ENCODE results near the gene LCN9. TPM values are rescaled to one million over a fixed set of nuclear protein-coding genes. Genes with fewer than 3 reads are reported as not detected.
A peak's percentile ranks its signal among the peaks of the same experiment; 100 is the strongest.

Gene LCN9, protein sequence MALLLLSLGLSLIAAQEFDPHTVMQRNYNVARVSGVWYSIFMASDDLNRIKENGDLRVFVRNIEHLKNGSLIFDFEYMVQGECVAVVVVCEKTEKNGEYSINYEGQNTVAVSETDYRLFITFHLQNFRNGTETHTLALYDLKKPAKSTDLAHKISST
- not detected for total RNA-seq
- polyA plus RNA-seq (ENCODE audit: insufficient read depth, low read depth, low replicate concordance) = not detected
- long read RNA-seq, donor 1 = 0 reads
- long read RNA-seq, donor 2 = 0 reads
- long read RNA-seq, donor 3 = 0 reads
- long read RNA-seq, donor 4 = 0 reads
- long read RNA-seq, donor 5 = 0 reads
- long read RNA-seq, donor 6 = 0 reads
- long read RNA-seq, donor 7 = 0 reads
- long read RNA-seq, donor 8 = 0 reads
- long read RNA-seq, donor 9 = 0 reads
- long read RNA-seq, donor 10 = 0 reads

DNA sequence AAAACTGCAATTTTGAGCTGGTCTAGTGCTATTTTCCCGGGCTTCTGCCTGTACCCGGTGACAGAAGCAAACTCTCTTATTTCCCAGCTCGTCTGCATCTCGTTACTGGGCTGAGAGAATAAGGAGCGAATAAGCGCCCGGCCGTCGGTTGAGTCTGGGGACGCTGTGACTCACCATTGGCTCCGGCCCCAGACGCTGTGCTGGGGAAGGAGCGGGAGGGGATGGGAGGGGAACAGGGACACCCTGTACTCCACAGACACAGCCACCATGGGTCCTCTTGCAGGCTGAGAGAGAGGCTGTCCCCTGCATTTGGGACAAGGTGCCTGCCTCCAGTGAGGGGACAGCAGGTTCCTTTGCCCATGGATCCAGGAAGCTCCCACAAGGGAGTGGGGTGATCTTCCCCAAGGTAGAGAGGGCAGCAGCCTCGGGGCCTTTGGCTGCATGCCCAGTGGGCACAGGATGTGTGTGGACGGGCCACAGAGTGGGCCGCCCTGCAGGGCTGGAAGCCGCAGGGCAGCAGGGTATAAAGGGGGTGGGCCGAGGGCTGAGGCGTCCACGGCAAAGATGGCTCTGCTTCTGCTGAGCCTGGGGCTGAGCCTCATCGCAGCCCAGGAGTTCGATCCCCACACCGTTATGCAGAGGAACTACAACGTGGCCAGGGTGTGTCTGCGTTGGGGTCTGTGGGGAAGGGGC is at the start of gene LCN9:
Gene LCN9, plus strand, starts transcription at position 552 of the 693 bp plus-strand sequence. Its CDS starts 13 bp downstream, at position 565.
- intact Hi-C loops (cut with DNase I) = no loop called here
- H3K4me1 ChIP-seq (ENCODE audit: control insufficient read depth in 2 of 3, insufficient read depth in 2 of 3, low read depth in 1 of 3, low read length in 3 of 3) = no peaks in the 10 kb centered on the region
- H3K9ac ChIP-seq (ENCODE audit: low read length in 3 of 3) = no peak within 1 kb of the TSS
- no peaks in the 10 kb centered on the region for H3K36me3 ChIP-seq (ENCODE audit: control insufficient read depth in 2 of 3, insufficient read depth in 3 of 3, low read length in 3 of 3)
- FAIRE-seq (no peak), DNase-seq (peak in 2 of 5 donors; percentile 38 to 53)
- no peaks in the 10 kb centered on the region for H3K9me3 ChIP-seq (ENCODE audit: control insufficient read depth in 2 of 3, insufficient read depth in 1 of 3, low read length in 3 of 3)
- no peak within 1 kb of the TSS for H3K4me3 ChIP-seq (ENCODE audit: low read length in 3 of 3)
- no peaks in the 10 kb centered on the region for H3K27me3 ChIP-seq (ENCODE audit: control insufficient read depth, insufficient read depth, low read length)
- TF ChIP-seq, protein P1, sequence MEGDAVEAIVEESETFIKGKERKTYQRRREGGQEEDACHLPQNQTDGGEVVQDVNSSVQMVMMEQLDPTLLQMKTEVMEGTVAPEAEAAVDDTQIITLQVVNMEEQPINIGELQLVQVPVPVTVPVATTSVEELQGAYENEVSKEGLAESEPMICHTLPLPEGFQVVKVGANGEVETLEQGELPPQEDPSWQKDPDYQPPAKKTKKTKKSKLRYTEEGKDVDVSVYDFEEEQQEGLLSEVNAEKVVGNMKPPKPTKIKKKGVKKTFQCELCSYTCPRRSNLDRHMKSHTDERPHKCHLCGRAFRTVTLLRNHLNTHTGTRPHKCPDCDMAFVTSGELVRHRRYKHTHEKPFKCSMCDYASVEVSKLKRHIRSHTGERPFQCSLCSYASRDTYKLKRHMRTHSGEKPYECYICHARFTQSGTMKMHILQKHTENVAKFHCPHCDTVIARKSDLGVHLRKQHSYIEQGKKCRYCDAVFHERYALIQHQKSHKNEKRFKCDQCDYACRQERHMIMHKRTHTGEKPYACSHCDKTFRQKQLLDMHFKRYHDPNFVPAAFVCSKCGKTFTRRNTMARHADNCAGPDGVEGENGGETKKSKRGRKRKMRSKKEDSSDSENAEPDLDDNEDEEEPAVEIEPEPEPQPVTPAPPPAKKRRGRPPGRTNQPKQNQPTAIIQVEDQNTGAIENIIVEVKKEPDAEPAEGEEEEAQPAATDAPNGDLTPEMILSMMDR (IDR thresholded peaks at IDR 0.05; ENCODE audit: borderline replicate concordance, extremely low read depth, insufficient read depth) = no peak
- H3K27ac ChIP-seq (ENCODE audit: low read depth in 2 of 2, low read length in 2 of 2) = no peak within 1 kb of the TSS

DNA sequence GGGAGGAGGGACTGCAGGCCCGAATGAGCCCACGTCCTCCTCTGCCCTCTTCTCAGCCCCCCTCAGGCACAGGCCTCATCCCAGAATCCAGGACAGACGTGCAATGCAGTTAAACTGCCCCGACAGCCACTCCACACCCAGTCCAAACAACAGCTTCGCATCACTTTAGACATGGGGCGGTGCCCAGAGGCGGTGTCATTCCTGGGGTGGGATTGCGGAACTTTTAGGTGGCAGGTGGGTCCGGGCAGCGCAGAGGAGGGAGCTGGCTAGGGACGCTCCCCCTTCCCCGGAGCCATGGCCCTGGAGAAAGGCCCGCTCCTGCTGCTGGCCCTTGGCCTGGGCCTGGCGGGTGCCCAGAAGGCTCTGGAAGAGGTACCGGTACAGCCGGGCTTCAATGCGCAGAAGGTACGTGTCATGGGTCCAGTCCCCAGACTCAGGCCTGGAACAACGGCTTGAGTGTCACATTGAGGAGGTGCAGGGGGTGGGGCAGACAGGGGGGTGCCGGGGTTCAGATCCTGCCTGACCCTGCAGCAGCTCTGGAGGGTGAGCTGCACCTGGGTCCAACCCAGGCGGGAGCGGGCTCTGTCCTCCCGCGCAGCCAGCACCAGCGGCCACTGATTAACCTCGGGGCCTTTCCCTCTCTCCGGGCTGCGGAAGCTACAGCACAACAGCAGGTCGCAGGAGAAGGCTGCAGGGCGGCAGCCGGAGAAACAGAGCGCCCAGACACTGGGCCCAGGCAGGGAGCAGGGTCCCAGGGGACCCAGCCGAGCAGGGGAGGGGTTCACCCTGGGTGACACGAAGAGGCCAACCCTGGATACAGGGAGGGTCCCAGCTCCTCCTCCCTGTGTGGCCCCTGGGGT is 48.9 kb upstream of the LCN9 start:
- intact Hi-C loops (cut with DNase I) = no loop called here
- Histone ChIP-seq H3K27me3 (ENCODE audit: control insufficient read depth, insufficient read depth, low read length) (no peaks in the 10 kb centered on the region), H3K36me3 (ENCODE audit: control insufficient read depth in 2 of 3, insufficient read depth in 3 of 3, low read length in 3 of 3) (no peaks in the 10 kb centered on the region), H3K27ac (ENCODE audit: low read depth in 2 of 2, low read length in 2 of 2) (no peak overlapping the region), H3K9me3 (ENCODE audit: control insufficient read depth in 2 of 3, insufficient read depth in 1 of 3, low read length in 3 of 3) (no peaks in the 10 kb centered on the region), H3K9ac (ENCODE audit: low read length in 3 of 3) (no peak overlapping the region), H3K4me1 (ENCODE audit: control insufficient read depth in 2 of 3, insufficient read depth in 2 of 3, low read depth in 1 of 3, low read length in 3 of 3) (no peaks in the 10 kb centered on the region), H3K4me3 (ENCODE audit: low read length in 3 of 3) (no peak overlapping the region)
- TF ChIP-seq, protein P1 (IDR thresholded peaks at IDR 0.05; ENCODE audit: borderline replicate concordance, extremely low read depth, insufficient read depth) = no peak
- FAIRE-seq (no peak), DNase-seq (peak in 1 of 5 donors; percentile 11)

DNA sequence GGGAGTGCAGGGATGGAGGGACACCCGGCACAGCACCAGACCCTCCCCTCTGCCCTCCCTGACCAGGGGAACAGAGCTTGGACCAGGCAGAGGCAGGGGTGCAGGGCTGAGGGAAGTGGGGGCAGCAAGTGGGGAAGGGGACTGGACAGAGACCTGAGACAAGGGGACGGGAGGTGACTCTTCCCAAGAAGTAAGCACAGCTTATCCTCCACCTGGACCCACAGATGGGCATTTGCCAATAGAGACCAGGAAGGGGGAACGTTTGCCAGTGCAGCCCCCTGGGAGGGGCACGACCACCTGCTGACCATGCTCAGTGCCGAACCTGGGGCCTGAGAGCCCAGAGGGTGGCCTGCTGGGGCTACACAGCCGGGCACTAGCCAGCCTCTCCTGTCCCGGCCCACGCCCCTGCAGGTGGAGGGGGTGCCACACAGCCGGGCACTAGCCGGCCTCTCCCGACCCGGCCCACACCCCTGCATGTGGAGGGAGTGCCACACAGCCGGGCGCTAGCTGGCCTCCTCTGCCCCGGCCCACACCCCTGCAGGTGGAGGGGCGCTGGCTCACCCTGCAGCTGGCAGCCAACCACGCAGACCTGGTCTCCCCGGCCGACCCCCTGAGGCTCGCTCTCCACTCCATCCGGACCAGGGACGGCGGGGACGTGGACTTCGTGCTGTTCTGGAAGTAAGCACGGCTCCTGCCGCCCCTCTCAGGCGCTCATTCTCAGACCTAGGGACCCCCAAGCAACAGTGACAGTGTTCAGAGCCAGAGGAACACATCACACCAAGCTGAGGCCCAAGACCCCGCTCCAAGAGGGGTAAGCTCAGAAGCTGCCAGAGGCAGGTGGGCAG is 48.1 kb upstream of the LCN9 start:
- Histone ChIP-seq H3K27me3 (ENCODE audit: control insufficient read depth, insufficient read depth, low read length) (no peaks in the 10 kb centered on the region), H3K4me3 (ENCODE audit: low read length in 3 of 3) (no peak overlapping the region), H3K4me1 (ENCODE audit: control insufficient read depth in 2 of 3, insufficient read depth in 2 of 3, low read depth in 1 of 3, low read length in 3 of 3) (no peaks in the 10 kb centered on the region), H3K27ac (ENCODE audit: low read depth in 2 of 2, low read length in 2 of 2) (no peak overlapping the region), H3K9me3 (ENCODE audit: control insufficient read depth in 2 of 3, insufficient read depth in 1 of 3, low read length in 3 of 3) (no peaks in the 10 kb centered on the region), H3K9ac (ENCODE audit: low read length in 3 of 3) (no peak overlapping the region), H3K36me3 (ENCODE audit: control insufficient read depth in 2 of 3, insufficient read depth in 3 of 3, low read length in 3 of 3) (no peaks in the 10 kb centered on the region)
- FAIRE-seq (no peak), DNase-seq (peak in 1 of 5 donors; percentile 72)
- TF ChIP-seq, protein P1 (IDR thresholded peaks at IDR 0.05; ENCODE audit: borderline replicate concordance, extremely low read depth, insufficient read depth) = no peak
- intact Hi-C loops (cut with DNase I) = no loop called here
